ENCODE data around the gene CA10.

CA10 gene

DNA sequence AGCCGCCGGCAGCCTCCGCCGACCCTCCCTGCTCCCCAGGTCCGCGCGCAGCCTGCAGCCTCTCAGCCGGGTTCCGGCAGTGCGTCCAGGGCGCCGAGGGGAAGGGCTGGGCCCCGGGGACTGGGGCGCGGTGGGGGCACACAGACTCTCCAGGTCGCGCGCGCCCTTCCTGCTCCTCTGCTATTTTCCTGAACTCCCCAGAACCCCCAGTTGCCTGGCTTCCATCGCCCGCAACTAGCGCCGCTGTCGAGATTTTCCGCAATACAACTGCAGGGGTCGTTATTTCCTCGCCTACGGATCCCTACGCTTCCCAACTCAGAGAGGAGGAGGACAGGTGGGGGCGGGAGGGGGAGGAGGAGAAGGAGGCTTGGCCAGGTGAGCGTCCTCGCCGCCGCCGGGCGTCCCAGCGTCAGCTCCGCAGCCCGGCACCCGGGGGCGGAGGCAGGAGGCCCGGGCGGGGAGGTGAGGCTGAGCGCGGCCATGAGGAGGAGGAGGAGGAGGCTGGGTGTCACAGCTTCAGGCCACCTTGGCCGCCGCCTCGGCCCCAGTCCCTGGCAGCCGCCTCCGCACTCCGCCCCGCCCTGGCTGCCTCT is at the start of gene CA10:
Gene CA10, minus strand, starts transcription at position 265 of the 593 bp plus-strand sequence.
- in situ Hi-C loops (cut with MboI; ENCODE audit: low sequenced_read_pairs): no loop called here

DNA sequence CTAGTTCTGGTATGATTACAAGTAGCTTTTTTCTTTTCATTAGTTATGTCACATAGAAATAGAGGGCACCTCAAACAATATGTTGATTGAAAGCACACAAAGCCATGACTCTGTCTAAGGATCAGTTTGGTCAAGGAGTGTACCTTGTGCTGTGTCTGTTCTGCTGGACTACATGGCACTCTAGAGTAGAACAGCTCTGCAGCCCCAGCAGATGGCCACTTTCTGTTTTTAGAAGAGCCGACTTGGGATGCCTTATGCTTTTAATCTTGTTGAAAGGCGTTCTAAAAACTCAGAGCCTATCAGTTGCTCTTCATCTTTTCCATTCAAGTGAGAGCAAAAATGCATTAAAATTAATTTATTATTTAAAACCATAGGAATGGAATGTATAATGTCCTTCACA is 49.3 kb upstream of the CA10 start:
- in situ Hi-C loops (cut with MboI; ENCODE audit: low sequenced_read_pairs): no loop called here

DNA sequence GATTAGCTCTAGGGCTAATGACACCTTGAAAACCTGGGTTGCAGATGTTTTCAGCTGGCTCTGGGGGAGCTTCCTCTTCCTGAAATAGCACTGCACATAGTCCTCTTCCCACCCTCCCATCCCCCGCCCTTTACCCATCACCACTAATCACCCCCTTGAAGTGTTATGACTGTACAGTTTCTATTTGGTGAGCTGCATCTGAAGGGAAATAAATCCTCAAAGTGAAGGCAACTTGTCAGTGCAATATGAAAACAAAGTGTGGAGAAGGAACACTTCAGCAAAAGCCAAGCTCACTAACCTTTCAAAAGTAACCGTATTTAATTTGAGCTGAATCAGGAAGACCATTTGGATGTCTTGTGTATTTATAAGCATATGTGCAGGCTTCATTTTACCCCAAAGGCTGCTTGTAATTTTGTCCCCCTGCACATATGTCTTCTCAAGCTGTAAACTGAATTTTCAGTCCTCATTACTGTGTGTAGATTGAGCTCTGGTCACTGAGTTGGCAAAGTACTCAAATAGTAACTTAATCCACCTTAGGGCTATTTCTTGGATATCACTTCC is 44.1 kb upstream of the CA10 start:
- in situ Hi-C loops (cut with MboI; ENCODE audit: low sequenced_read_pairs): no loop called here

DNA sequence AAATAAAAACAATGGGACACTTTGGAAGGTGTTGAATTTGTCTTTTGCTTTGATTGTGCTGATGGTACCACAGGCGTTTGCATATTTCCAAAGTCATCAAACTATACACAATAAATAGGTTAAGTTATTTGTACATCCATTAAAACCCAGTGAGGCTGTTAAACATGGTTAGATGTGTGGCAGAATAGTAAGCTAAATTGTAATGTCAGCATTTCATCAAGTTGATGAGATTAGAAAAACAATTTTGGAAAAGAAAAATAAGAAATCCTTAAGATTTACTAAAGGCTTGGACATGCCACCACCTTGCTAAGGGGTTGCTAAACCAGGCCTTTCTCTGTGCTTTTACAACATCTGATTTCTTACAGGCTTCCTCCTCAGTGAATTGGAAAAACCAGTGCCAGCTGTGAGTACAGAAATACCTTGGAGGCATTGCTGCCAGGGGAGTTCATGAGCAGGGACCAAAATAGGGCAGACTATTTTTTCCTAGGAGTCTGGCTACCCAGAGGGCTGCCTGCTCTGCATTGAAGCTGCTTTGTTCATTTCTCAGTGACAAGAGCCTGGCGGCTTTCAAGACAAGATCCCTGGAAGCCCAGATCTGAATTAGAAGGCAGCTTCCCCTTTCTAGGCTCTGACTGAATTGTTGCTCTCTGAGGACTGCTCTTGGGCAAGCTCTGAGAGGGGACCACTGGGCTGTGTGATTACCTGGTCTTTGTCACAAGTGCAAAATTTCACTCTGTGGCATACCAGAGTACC is 43.4 kb upstream of the CA10 start:
- in situ Hi-C loops (cut with MboI; ENCODE audit: low sequenced_read_pairs): no loop called here

- in situ Hi-C loops (cut with MboI; ENCODE audit: low sequenced_read_pairs): no loop called here
Measured at GRCh38 chr17:52191491-52191890, 33.0 kb upstream of the CA10 start.

GRCh38 chr17:52181782-52182181 is 23.3 kb upstream of the CA10 start:
- in situ Hi-C loops (cut with MboI; ENCODE audit: low sequenced_read_pairs): no loop called here

- in situ Hi-C loops (cut with MboI; ENCODE audit: low sequenced_read_pairs): no loop called here
Measured at GRCh38 chr17:52178012-52178411, 19.5 kb upstream of the CA10 start.

DNA sequence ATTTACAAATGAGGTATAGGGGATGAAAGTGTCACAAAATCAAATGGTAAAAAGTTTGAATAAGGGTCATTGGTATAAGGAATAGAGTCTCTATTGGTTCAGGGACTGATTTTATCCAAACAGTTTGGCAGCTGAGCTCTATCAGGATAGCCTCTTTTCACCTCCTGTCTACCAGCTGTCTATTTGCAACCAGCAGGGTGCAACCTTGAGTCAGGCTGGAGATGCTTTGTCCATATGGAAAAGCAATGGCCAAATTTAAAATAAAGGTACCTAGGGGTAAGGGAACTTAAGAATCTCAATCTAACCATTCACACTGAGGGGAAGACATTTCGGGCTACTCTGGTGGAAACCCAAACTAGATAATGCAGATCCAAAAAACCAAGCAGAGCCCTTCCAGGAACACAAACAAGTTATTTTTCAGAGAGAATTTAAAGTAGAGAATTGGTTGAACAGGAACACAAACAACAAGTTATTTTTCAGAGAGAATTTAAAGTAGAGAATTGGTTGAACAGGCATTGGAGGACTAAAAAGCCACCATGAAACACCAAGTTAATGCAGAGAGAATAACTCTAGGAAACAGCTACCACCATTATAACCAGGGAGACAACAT is 12.6 kb upstream of the CA10 start:
- in situ Hi-C loops (cut with MboI; ENCODE audit: low sequenced_read_pairs): no loop called here

DNA sequence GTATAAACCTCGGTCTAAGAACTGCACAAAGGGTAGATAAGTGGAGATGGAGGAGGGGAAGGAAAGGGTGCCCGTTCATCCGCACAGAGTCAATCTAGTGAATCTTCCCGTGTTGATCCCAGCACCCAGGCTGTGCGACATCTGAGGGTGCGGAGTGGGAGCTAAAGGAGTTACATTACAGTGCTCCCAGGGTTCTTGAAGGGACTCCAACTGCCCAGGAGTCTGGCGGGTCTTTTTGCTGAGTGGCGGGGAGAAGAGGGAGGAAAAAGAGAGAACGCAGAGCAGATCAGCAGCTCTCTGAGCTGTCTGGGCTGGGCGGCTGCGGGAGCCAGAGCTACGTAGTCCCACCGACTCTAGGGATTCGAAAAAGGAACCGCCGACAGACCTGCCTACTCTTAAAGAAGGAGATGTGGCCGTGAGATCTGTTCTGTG is 1.6 kb upstream of the CA10 start:
- in situ Hi-C loops (cut with MboI; ENCODE audit: low sequenced_read_pairs): no loop called here

DNA sequence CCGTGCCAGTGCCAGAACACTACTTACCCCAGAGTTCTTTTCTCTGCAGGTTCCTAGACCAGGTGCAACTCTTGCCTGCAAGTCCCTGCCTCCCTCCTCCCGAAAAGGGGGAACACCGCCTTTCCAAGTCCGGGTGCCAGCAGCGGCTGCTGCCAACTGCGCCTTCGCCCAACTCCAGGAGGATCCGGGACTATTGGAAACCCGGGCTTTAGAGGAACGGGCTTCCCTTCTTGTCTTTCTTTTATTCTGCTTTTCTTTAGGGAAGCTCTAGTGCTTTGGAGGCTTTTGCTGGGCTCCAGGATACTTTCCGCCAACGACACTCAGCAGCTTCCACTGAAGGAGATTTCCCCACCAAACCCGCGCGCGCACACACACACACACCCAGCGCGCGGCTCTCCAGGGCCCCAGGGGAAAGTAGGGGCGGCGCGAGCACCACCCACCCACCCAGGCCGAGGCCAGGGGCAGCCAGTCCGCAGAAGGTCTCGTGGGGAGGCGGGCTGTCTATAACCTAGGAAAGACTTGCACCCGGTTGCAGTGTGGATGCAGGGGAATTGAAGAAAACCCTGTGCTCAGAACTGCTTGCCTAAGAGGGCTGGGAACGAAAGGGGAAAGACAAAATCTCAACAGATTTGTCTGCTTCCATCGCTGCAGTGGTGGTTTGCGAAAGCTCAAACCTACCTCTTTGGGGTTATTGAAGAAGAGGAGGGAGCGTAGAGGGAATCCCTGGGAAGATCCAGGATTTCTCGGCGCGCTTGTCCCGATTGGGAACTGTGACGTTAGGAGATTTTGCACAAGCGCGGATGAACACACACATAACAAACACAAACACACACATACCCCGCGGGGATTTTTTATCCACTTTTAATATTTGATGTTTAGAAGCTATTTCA is 977 bp upstream of the CA10 start:
- in situ Hi-C loops (cut with MboI; ENCODE audit: low sequenced_read_pairs): no loop called here

DNA sequence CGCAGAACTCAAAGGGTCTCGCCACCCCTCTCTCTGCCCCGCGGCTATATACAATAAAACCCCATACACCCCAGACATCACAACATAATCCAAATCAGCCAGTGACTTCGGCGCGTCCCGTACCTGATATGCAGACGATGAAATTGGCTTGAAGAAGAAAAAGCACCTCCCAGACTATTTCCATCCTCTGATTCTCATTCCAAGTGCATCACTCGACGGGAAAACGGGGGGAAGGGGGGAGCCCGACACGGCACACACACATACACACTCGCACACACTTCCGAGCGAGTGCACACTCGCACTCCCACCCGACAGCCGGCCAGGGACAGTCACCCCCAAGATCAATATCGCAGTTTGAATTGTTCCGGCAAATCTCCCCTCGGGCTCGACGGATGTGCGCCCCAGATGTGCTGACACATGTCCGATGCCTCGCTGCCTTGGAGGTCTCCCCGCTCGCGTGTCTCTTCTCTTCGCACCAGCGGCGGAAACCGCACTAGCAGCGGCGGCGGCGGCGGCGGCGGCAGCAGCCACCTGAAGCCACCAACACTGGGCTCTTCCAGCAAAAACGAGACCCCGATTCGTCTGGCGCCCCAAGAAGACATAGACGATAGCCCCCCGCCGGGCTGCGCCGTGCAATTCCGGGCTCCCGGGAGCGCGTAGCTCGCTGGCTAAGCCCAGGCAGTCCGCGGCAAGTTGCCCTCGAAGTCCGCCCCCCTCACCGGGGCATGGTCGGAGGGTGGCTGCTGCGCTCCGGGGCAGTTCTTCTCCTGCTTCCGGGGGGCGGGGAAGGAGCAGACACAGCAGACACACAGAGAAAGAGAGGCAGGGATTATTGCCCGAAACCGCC is 688 bp downstream of the CA10 start:
- in situ Hi-C loops (cut with MboI; ENCODE audit: low sequenced_read_pairs): no loop called here

DNA sequence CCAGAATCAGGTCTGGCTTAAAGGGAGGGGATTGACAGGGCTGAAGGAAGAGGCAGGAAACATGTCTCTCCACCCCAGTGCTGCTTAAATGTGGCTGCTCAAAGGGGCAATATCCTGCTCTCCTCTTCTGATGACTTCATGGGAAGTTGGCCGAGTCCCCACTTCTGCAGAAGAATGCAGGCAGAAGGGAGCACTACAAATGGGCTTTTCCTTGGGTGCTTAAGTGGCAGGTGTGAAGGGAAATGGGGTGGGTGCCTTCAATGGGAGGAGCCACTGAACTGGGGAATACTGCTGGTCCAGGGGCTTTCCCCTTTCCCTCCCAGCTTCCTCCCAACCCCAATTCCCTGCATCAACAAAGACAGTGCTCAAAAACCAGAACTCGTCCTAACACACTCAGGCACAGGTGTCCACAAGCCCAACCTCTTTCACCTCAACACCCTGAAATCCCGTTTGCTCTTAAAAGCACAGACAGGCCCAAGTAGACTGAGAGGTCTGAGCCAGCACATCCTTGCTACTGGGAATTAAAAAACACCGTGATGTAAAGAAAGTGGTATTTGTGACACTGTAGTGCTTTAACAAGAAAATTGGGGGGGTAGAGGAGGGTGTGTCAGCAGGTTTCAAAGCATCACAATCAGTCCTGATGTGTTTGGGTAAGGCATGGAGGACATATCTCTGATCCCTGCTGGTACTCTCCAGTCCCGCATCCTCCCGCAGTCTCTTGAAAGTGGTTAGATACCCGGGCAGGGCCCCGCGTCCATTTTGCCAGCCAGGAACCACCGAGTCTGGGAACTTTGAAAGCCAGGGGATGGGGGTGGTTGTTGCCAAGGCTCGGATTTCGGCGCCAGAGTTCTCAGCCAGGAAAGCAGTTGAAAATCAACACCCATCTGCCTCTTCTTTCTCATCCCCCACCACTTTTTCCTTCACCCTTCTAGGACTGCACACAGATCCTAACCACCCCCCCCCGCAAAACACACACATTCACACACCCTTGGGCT is 1.6 kb downstream of the CA10 start:
- in situ Hi-C loops (cut with MboI; ENCODE audit: low sequenced_read_pairs): no loop called here

- in situ Hi-C loops (cut with MboI; ENCODE audit: low sequenced_read_pairs): no loop called here
Measured at GRCh38 chr17:52155301-52155700, 3.2 kb downstream of the CA10 start.

DNA sequence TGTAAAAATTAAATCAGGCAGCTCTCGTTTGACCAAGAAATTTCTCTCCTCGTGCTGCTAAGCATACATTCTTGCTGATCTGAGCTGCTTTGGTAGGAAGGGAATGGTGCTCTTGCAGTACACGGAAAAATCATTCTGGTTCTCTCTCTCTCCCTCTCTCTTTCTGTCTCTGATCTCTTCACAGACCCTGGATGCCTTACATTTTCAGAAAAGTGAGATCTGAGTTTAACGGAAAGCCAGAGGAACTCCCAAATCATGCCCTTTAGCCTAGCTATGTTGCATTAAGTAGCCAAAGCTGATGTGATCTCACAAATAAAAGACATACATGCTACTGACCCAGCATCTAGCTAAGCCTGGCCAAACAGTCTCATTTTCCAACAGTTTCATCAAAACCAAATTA is 4.0 kb downstream of the CA10 start:
- in situ Hi-C loops (cut with MboI; ENCODE audit: low sequenced_read_pairs): no loop called here

GRCh38 chr17:52150935-52151334 is 7.6 kb downstream of the CA10 start:
- in situ Hi-C loops (cut with MboI; ENCODE audit: low sequenced_read_pairs): no loop called here

GRCh38 chr17:52149626-52150025 is 8.9 kb downstream of the CA10 start:
- in situ Hi-C loops (cut with MboI; ENCODE audit: low sequenced_read_pairs): no loop called here

DNA sequence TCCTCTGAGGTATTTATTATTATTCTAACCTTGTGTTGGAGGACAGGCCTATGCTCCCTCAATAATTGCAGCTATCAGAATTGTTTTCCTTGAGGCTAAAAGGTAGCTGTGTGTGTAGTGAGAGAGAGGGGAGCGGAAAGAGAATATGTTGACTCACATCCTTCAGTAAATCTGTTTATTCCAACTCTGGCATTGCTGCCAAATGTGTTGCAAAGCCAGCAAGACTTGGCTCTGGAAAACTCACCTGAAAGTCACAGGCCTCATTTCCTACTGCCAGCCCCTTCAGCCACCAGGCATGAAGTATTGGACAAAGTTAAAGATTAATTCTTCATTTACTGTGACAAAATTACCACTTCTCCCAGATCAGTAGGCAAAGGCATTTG is 9.6 kb downstream of the CA10 start:
- in situ Hi-C loops (cut with MboI; ENCODE audit: low sequenced_read_pairs): no loop called here

GRCh38 chr17:52148288-52148968 is 10.1 kb downstream of the CA10 start:
- in situ Hi-C loops (cut with MboI; ENCODE audit: low sequenced_read_pairs): no loop called here
